Measurements from ENCODE around the gene MMAA.
"Not testable (repeated sequence)": the region's sequence is repeated elsewhere in the genome, so short reads cannot be mapped to it uniquely, and the experiment has no call there.

MMAA gene

GRCh38 chr4:145625677-145626622, 6.8 kb downstream of the MMAA start:
- H3K4me3 ChIP-seq (ENCODE audit: low read depth, low read length), result no peak overlapping the region
- no peak for DNase-seq (ENCODE audit: low read depth)

GRCh38 chr4:145626623-145626982, 7.4 kb downstream of the MMAA start:
- no peak for DNase-seq (ENCODE audit: low read depth)
- H3K4me3 ChIP-seq (ENCODE audit: low read depth, low read length), result no peak overlapping the region

- H3K4me3 ChIP-seq (ENCODE audit: low read depth, low read length), result no peak overlapping the region
- no peak for DNase-seq (ENCODE audit: low read depth)
Measured at GRCh38 chr4:145635117-145635516, 15.9 kb downstream of the MMAA start.

- H3K4me3 ChIP-seq (ENCODE audit: low read depth, low read length), result no peak overlapping the region
- DNase-seq (ENCODE audit: low read depth), result no peak
Measured at GRCh38 chr4:145635630-145636029, 16.4 kb downstream of the MMAA start.

- H3K4me3 ChIP-seq (ENCODE audit: low read depth, low read length), result no peak overlapping the region
- no peak for DNase-seq (ENCODE audit: low read depth)
Measured at GRCh38 chr4:145639186-145639698, 20.1 kb downstream of the MMAA start.

- not testable (repeated sequence) for DNase-seq (ENCODE audit: low read depth); H3K4me3 ChIP-seq (ENCODE audit: low read depth, low read length)
Measured at GRCh38 chr4:145640236-145640635, 21.1 kb downstream of the MMAA start.

GRCh38 chr4:145643295-145643694, 24.1 kb downstream of the MMAA start:
- H3K4me3 ChIP-seq (ENCODE audit: low read depth, low read length), result no peak overlapping the region
- DNase-seq (ENCODE audit: low read depth), result no peak

GRCh38 chr4:145644699-145645098, 25.5 kb downstream of the MMAA start:
- DNase-seq (ENCODE audit: low read depth), result no peak
- H3K4me3 ChIP-seq (ENCODE audit: low read depth, low read length), result no peak overlapping the region

GRCh38 chr4:145656156-145656555, 37.0 kb downstream of the MMAA start:
- no peak overlapping the region for H3K4me3 ChIP-seq (ENCODE audit: low read depth, low read length)
- no peak for DNase-seq (ENCODE audit: low read depth)

GRCh38 chr4:145660064-145660463, 40.9 kb downstream of the MMAA start:
- no peak overlapping the region for H3K4me3 ChIP-seq (ENCODE audit: low read depth, low read length)
- DNase-seq (ENCODE audit: low read depth), result no peak

- no peak overlapping the region for H3K4me3 ChIP-seq (ENCODE audit: low read depth, low read length)
- DNase-seq (ENCODE audit: low read depth), result no peak
Measured at GRCh38 chr4:145663194-145663593, 44.0 kb downstream of the MMAA start.

GRCh38 chr4:145665773-145666172, 46.6 kb downstream of the MMAA start:
- H3K4me3 ChIP-seq (ENCODE audit: low read depth, low read length), result no peak overlapping the region
- no peak for DNase-seq (ENCODE audit: low read depth)

GRCh38 chr4:145670422-145670821, 51.2 kb downstream of the MMAA start:
- H3K4me3 ChIP-seq (ENCODE audit: low read depth, low read length), result no peak overlapping the region
- no peak for DNase-seq (ENCODE audit: low read depth)

- no peak overlapping the region for H3K4me3 ChIP-seq (ENCODE audit: low read depth, low read length)
- peak; percentile 78 for DNase-seq (ENCODE audit: low read depth)
Measured at GRCh38 chr4:145679520-145679919, 60.3 kb downstream of the MMAA start.

GRCh38 chr4:145679991-145680455, 60.8 kb downstream of the MMAA start, which contains the start of gene C4orf51:
TSS of gene C4orf51 (plus strand) at chr4:145680146. CDS start at chr4:145680204, 58 bp downstream.
- H3K4me3 ChIP-seq (ENCODE audit: low read depth, low read length), result no peak within 1 kb of the TSS
- DNase-seq (ENCODE audit: low read depth), result peak; percentile 15

GRCh38 chr4:145680902-145681301, 61.7 kb downstream of the MMAA start:
- H3K4me3 ChIP-seq (ENCODE audit: low read depth, low read length), result no peak overlapping the region
- no peak for DNase-seq (ENCODE audit: low read depth)

- no peak overlapping the region for H3K4me3 ChIP-seq (ENCODE audit: low read depth, low read length)
- no peak for DNase-seq (ENCODE audit: low read depth)
Measured at GRCh38 chr4:145681518-145681917, 62.3 kb downstream of the MMAA start.

GRCh38 chr4:145681956-145682355, 62.8 kb downstream of the MMAA start:
- DNase-seq (ENCODE audit: low read depth), result no peak
- H3K4me3 ChIP-seq (ENCODE audit: low read depth, low read length), result no peak overlapping the region

GRCh38 chr4:145686991-145687390, 67.8 kb downstream of the MMAA start:
- H3K4me3 ChIP-seq (ENCODE audit: low read depth, low read length), result no peak overlapping the region
- DNase-seq (ENCODE audit: low read depth), result no peak

GRCh38 chr4:145690610-145691009, 71.4 kb downstream of the MMAA start:
- no peak overlapping the region for H3K4me3 ChIP-seq (ENCODE audit: low read depth, low read length)
- no peak for DNase-seq (ENCODE audit: low read depth)

- not testable (repeated sequence) for H3K4me3 ChIP-seq (ENCODE audit: low read depth, low read length); DNase-seq (ENCODE audit: low read depth)
Measured at GRCh38 chr4:145691416-145691815, 72.2 kb downstream of the MMAA start.
